Cortex of kidney (tissue), 1 donor: ENCODE results near the gene SLC41A1.
"Not testable (repeated sequence)": the region's sequence is repeated elsewhere in the genome, so short reads cannot be mapped to it uniquely, and the experiment has no call there.

Source experiments
- DNase-seq: peaks from one replicate; lab custom pipeline; 2025; lab: John Stamatoyannopoulos, UW

The SLC41A1 gene

DNA sequence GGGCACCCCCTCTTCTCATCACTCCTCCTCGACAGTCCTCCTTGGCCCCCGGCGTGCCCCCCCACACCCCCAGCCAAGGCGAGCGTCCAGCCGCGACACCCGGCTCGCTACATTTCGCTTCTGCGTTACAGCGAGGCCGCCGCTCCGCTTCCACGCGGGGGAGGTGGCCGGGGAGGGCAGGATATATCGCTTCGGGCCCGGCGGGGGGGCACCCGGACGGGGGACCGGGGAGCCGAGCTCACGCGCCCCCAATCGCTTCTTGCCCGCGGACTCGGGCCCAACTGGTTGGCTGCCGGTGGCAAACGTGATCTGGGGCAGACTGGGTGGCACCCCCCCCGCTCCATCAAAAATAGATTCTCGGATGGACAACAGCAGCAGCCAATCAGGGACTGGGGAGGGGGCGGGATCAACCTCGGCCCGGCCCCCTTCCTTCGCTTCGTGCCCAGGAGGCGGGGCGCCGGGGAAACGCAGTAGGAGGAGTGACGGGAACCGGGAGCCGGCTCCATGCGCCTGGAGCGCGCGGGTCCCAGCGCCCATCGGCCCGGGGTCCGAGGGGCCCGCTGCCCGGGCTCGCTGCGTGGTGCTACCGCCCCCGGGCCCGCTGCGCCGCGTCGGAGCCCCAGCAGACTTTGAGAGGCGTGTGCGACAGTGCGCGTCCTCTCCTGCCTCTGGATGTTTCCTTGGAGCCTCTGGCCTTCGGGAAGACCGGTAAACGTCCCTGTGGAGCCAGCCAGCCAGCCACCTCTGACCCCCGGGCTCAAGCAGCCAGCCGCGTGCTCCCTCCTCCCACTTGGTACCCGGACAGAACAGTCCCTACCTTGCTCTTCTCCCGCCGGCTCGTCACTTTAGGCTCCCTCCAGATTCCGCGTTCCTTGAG lies at the start of gene SLC41A1:
Gene SLC41A1, minus strand, starts transcription at position 321 of the 877 bp plus-strand sequence. CDS start 2,757 bp downstream, outside the sequence.
- DNase-seq, result peak; percentile 20

DNA sequence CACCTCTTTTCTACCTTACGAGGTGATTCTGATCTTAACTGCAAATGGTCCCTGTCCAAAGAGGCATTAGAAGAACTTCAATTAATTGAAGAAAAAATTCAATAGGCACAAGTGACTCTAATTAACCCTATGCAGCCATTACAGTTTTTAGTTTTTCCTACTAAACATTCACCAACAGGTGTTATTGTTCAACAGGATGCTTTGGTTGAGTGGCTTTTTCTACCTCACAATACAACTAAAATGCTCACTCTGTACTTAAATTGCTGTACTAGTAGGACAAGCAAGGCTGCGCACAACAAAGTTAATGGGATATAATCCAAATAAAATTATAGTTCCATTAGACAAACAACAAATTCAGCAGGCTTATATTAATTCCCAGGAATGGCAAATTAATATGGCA lies 48.5 kb upstream of the SLC41A1 start:
- no peak for DNase-seq

DNA sequence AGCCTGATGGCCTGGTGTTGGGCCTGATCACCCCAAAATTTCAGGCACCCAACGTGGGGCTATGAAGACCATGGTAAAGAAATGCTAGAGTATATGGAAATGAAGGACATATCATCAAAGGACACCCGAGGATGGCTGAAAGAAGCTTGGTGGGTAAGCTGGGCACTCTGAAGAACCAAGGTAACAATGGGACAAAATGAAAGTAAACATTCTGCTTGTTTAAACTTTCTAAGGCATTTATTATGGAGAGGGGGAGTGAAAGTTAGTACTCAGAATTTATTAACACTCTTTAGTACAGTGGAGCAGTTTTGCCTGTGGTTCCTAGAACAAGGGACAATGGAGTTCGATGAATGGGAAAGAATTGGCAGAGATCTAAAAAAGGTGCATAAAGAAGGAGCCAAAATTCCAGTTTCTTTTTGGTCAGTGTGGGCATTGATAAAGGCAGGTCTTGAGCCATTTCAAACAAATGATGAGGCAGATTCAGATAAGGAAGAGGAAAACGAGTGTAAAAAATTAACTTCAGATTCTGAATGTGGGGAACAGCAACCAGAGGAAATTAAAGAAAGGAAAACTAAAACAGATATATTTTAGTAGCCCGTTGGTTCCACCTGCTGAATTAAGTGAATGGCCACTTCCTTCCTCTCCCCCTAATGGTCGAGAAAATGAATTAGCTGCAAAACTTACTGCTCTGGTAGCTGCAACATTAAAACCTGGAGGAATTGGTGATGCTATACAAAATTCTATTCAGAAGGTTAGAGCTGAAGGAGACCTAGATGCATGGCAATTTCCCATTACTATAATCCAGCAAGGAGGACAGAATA lies 45.4 kb upstream of the SLC41A1 start:
- DNase-seq, result no peak

DNA sequence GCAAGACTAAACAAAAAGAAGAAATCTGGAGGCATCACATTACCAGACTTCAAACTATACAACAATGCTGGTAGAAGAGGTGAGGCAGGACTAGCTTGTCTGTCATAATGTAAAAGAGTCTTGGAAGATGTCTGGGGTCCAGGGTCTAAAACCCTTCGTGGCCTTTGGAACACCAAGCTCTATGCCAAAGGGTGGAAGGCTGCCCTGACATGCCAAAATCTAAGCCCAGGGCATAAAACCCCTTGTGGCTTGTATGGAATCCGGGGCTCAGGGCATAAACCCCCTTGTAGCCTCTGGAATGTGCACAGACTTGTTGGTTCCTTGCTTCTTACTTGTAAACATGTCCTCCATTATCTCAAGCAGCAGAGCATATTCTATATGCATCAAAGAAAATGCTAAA lies 44.5 kb upstream of the SLC41A1 start:
- DNase-seq, result not testable (repeated sequence)

DNA sequence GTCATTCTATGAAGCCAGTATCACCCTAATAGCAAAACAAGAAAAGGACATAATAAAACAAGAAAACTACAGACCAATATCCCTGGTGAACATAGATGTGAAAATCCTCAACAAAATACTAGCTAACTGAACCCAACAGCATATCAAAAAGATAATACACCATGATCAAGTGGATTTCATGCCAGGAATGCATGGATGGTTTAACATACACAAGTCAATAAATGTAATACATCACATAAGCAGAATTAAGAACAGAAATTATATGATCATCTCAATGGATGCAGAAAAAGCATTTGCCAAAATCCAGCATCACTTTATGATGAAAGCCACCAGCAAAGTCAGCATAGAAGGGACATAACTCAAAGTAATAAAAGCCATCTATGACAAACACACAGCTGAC lies 43.4 kb upstream of the SLC41A1 start:
- DNase-seq, result no peak

DNA sequence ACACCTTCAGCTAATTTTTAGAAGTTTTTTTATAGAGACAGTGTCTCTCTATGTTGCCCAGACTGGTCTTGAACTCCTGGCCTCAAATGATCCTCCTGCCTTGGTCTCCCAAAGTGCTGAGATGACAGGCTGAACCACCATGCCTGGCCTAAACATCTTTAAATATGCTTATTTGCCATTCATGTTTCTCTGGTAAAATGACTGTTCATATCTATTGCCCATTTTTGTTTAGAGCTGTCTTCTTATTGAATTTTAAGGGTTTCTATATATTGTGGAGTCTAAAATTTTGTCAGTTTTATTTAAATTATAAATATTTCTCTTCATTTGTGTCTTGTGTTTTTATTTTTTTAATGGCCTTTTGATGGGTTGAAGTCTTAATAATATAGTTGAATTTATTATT lies 40.0 kb upstream of the SLC41A1 start:
- no peak for DNase-seq

DNA sequence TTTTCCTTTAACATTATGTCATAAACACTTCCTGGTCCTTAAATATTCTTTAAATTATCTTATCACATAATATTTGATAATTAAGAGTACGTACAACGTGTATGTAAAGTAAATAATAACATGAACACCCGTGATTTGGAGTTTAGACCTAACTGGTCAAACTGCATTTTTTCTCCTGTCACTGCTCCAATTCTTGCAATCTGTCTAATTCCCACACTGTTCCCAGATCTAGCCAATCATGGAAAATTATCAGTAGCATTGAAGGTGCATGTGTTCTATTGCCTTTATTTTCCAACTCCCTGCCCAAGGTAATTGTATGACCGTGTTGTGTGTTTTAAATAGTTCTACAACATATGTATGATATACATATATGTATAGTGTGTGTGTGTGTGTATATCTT lies 39.0 kb upstream of the SLC41A1 start:
- DNase-seq, result no peak

DNA sequence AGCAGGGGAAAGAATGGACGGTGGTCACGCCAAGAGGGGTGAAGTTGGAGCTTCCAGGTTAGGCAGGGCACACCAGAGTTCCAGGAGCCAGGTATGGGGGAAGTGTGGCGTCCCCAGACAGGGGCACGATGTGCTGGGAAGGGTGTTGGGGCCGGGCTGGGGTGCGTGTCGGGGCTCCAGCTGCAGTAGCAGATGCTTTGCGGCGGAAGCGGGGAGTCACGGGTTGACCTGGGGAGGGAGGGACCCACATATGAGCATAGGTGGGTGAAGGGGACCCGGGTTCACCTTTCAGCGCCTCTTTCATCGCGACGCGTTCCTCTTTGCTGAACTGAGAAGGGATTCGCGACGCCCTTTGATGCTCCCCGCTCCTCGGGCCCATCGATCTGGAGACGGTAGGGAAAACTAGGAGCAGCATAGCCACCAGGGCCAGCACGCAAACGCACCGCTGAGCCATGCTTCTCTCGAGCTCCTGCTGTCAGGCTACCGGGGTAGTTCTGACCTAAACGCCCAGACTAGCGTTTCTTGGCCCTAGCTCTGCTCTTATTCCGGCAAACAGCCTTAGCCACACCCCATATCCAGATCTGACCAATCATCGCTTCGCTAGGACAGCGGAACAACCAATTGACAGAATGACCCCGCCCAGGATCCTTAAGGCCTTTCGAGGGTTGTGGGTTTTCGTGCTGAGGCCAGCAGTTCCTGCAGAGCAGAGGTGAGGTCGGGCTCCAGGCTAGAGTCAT lies 36.8 kb upstream of the SLC41A1 start, which contains the start of gene PM20D1:
Gene PM20D1, minus strand, starts transcription at position 514 of the 737 bp plus-strand sequence. Its CDS starts 60 bp downstream, at position 454.
- no peak for DNase-seq

DNA sequence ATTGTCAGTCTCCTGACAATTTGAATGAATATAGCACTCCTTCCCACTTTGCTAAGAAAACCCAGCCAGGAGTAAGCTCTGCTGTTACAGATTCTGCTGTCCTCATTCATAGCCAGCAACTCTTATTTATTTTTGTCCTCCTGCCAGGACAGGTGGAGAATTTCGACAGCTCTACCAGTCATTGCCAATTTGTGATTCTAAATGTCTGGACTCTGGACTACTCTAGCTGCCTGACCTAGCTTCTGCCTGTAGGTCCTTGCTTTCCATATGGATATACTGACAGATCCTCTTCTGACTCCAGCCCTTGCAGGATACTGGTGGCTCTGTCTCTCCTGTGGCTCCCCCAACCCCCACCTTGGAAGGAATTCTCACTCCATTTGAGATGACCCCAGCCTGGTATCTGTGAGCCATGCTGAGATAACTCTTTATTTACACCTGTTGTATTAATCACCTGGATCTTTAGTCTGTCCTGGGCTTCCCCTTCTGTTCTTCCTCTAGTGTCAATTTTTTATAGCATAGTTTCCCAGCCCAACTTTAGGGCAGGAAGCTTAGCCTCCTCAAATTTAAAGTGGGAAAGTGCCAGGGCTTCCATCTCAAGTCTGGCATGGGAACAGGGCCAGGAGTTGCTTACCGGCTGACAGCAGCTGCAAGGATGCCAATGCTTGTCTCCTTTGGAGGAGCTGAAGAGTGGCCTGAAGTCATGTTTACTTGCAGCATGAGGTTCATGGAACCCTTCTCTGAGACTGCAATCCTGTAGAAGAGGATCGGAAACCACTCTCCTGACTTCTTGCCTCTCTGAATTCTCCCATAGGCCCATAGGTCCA lies 30.2 kb upstream of the SLC41A1 start:
- DNase-seq, result no peak

DNA sequence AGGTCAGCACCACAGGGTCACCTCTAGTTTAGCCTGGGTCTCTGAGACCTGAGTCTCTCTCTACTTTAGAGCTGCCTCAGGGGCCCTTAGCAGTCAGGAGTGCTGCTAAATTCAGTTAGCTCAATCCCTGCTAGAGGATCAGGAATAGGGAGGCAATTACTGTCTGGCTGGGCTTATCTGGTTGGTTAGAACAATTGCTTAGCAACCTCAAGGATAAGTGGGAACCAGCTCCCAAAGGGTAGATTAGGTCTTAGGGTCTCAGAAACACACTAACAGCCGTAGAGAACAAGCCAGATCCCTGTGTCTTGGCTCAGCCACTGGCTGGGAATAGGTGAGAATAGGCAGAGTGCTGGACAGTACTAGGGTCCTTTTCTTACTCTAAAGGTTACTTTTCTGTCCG lies 29.2 kb upstream of the SLC41A1 start:
- DNase-seq, result no peak

DNA sequence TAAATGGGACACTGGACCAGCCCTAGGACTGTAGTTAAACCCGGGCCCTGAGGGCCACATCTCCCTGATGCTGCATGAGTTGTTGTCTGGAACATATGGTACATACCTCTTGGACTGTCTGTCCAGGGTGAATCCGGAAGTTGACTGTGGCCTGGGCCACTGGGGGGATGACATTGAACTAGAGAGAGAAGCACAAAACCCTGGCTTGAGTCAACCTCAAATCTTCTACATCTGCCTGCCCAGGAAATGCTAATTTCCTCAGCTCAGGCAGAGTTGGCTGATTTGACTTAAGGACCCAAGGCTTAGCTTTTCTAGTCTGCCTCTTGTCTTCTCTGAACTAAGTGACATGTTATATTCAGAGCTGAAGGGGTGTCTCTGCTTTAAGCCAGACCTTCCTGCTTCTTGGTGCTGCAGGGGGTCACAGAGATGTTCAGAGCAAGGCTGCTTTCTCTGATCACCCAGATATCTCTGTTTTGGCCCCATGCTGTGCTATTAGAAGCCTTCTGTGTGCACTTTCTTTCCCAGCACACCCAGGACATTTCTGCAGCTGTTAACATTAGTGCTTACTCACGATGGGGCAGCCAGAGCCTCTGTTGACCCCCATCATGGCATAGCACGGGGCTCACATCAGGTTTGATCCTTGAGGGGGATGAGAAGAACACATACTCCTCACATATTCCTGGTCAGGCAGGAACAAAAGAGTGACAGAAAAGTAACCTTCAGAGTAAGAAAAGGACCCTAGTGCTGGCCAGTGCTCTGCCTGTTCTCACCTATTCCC lies 27.3 kb upstream of the SLC41A1 start:
- DNase-seq, result no peak

DNA sequence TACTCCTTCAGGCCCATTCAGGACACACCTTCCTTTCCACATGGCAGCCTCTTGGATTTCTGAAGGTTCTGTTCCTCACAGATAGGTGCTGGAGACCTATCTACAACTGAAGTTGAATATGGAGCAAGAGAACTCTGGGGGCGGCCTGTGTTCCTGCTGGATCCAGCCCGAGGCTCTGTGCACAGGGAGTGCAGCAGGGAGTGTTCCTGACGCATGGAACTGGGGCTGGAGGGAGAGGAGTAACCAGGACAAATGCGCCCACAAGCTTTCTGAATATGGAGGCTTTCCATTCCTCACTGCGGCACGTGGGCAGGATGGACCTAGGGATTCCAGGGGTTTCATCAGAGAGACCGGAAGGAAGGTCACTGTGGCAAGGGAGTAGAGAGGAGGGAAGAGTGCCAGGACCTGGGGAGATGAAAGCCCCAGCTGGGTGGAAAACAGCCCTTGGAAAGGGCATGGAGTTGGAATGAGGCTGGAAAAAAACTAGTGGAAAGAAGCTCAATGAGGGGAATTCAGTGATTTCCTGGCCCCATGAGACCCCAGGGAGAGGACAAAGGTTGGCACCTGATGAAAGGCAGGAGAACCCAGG lies 24.5 kb upstream of the SLC41A1 start:
- no peak for DNase-seq

DNA sequence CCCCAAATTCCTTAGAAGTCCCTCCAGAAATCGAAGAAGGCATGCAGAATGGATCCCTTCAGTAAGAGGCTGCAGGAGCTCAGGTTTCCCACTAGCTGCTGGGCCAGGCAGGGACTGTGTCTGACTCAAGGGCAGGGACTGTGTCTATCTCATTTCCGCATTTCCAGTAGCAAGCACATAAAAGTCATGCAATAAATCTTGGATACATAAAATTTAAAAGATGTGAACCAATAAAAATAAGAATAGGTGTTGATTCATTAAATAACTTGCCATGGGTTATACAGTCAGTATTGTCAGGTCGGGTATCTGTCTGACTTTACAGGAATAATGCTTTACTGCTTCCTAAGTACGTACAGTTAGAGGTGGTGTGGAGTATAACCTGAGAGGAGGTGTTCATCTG lies 21.8 kb upstream of the SLC41A1 start:
- DNase-seq, result no peak

DNA sequence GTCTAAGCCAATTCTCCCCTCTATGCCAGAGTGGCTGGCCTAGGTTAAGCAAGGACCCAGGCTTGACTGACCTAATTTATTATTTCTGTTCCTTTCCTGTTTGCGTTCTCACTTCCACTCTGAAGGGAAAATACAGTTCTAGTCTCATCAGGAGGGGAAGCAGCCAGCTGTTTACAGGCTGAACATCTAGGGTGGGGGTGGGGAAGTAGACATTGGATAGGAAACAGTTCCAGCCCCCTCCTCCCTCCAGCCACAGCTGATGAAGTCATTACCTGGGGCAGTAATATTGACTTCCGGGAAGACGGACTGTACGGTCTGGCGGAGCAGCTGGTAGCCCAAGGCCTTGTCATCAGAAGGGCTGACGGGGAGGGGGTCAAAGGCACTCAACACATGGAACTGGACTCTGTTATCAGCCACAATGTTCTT lies 19.3 kb upstream of the SLC41A1 start:
- no peak for DNase-seq

DNA sequence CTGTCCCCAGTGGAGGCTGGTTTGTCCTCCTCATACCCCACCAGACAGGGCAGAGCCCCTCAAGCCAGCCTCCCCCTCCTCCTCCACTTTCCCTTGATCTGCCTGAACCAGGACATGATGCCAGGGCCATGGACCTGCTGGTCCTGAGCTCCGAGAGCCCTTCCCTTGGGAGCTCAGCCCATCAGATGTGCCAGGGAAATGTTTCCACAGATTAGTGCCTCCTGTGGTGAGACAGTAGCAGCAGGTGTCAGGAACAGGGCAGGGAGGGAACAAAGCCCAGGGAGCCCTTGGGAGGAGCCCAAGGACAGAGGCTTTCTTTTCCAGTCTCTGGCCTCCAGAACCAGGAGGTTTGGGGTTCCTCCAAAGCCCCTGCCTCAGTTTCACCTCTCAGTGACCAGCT lies 14.6 kb upstream of the SLC41A1 start:
- no peak for DNase-seq

DNA sequence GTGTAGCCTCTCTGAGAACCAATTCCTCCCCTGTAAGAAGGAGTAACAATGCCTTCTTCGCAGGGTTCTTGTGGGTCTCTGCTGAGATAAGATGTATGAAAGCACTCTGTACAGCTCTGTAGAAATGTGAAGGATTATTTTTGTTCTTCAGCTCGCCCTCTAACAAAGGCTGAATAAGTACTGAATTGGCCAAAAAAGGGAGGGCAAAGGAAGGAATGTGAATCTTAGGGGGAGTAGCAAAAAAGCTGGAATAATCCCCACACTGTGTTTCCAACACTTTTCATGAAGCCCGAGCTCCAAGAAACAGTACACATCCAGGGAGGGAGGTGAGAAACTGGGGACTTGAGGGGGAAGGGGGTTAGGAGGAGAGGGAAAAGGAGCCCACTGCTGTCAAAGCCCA lies 14.0 kb upstream of the SLC41A1 start:
- no peak for DNase-seq

DNA sequence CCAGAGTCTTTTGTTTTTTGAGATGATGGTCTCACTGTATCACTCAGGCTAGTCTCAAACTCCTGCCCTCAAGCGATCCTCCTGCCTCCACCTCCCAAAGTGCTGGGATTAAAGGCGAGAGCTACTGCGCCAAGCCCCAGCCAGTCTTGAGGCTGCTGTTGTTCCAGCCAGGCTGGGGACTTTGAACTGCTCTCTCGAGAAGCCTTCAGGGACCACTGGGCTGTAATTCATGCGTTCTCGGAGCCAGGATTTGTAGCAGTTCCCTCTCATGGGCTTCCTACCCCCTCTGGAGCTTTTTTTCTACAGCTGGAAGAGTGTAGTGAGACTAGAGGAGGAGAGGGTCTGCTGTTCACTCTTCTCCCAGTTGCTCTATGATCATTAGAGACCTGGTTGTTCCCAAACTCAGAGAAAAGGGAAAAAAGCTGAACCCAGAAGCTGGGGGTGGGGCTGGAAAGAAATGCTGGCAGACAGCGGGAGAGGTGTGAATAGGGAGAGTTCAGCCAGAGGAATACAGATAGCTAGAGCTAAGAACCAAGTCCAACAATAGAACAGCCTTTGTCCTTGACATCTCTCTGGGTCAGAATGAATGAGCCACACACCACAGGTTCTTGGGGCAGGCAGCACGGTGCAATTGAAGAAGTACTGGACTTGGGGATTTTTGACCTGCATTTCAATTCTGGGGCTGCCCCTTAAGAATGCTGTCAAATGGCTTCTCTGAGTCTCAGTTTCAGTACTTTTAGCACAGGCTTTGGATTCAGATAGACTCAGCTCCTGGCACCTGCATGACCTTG lies 13.2 kb upstream of the SLC41A1 start:
- no peak for DNase-seq

DNA sequence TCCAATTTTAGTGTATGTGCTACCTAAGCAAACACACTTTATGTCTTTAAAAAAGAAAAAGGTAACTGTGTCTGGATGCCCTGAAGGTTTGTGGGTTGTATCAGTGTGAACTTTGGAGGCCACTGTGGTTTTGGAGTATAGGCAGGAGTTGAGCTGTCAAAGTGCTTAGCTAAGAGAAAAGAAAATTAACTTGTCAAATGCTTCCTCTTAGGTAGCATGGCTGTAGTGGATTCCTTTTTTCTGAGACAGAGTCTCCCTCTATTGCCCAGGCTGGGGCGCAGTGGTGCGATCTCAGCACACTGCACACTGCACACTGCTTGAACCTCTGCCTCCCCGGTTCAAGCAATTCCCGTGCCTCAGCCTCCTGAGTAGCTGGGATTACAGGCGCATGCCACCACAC lies 11.2 kb upstream of the SLC41A1 start:
- no peak for DNase-seq

DNA sequence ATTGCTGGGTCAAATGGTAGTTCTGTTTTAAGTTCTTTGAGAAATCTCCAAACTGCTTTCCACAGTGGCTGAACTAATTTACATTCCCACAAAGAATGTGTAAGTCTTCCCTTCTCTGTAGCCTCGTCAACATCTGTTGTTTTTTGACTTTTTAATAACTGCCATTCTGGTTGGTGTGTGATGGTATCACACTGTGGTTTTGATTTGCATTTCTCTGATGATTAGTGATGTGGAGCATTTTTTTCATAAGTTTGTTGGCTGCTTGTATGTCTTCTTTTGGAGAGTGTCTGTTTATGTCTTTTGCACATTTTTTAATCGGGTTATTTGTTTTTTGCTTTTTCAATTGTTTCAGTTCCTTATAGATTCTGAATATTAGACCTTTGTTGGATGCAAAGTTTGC lies 10.3 kb upstream of the SLC41A1 start:
- not testable (repeated sequence) for DNase-seq
